OCI-LY1 (cell line): ENCODE results near the gene UBE2G2.

Source experiments
- H2AFZ ChIP-seq: fragments of 200-600 bp; sonication (generic), shearing (Covaris generic); 2 replicates; pipeline ENCODE4 v1.6.0; 2014; ENCODE audit warnings: antibody characterized with exemption, mild to moderate bottlenecking, low read length
- H3F3A ChIP-seq: fragments of 200-600 bp; sonication (generic), shearing (Covaris generic); 2 replicates; pipeline ENCODE4 v1.6.0; 2014; ENCODE audit warnings: mild to moderate bottlenecking, antibody characterized with exemption, low read length, moderate library complexity; ENCODE audit not compliant: insufficient read depth
- H3K27ac ChIP-seq: fragments of 200-600 bp; sonication (generic); 2 replicates; pipeline ENCODE4 v1.5.1; 2014; ENCODE audit warnings: low read length, mixed run types, mild to moderate bottlenecking, low read depth; ENCODE audit not compliant: poor library complexity, severe bottlenecking
- H3K27me3 ChIP-seq: fragments of 200-600 bp; sonication (generic); 2 replicates; pipeline ENCODE4 v1.6.0; 2014; ENCODE audit warnings: antibody characterized with exemption, mild to moderate bottlenecking, low read length, moderate library complexity; ENCODE audit not compliant: insufficient read depth
- H3K36me3 ChIP-seq: fragments of 200-600 bp; sonication (generic); 2 replicates; pipeline ENCODE4 v1.6.1; 2014; ENCODE audit warnings: mild to moderate bottlenecking, antibody characterized with exemption, low read length, moderate library complexity, mixed read lengths; ENCODE audit not compliant: insufficient read depth
- H3K4me1 ChIP-seq: fragments of 200-600 bp; sonication (generic); 2 replicates; pipeline ENCODE4 v1.5.1; 2014; ENCODE audit warnings: mild to moderate bottlenecking, low read length, moderate library complexity; ENCODE audit not compliant: insufficient read depth, severe bottlenecking
- H3K4me2 ChIP-seq: fragments of 200-600 bp; sonication (generic), shearing (Covaris generic); 2 replicates; pipeline ENCODE4 v1.6.1; 2014; ENCODE audit warnings: low read length
- H3K4me3 ChIP-seq: fragments of 200-600 bp; sonication (generic); 2 replicates; pipeline ENCODE4 v1.5.1; 2014; ENCODE audit warnings: low read length, low read depth, mild to moderate bottlenecking, mixed read lengths; ENCODE audit not compliant: poor library complexity, severe bottlenecking
- H3K79me2 ChIP-seq: fragments of 200-600 bp; shearing (Covaris generic); 2 replicates; pipeline ENCODE4 v1.6.1; 2016; ENCODE audit warnings: mixed run types, low read length, mixed read lengths; ENCODE audit not compliant: insufficient read depth
- H3K9ac ChIP-seq: fragments of 200-600 bp; sonication (generic), shearing (Covaris generic); 2 replicates; pipeline ENCODE4 v1.6.1; 2014; ENCODE audit warnings: mild to moderate bottlenecking, low read length, mixed read lengths
- H3K9me2 ChIP-seq: fragments of 200-600 bp; sonication (generic), shearing (Covaris generic); 2 replicates; pipeline ENCODE4 v1.6.1; 2014; ENCODE audit warnings: low read depth, mild to moderate bottlenecking, low read length, mixed read lengths
- H3K9me3 ChIP-seq: fragments of 200-600 bp; shearing (Covaris generic); 2 replicates; pipeline ENCODE4 v1.6.1; 2014; ENCODE audit warnings: low read length, mixed read lengths
- H4K20me1 ChIP-seq: fragments of 200-600 bp; sonication (generic), shearing (Covaris generic); 2 replicates; pipeline ENCODE4 v1.6.0; 2016; ENCODE audit warnings: mild to moderate bottlenecking, low read length; ENCODE audit not compliant: insufficient read depth
- EZH2 ChIP-seq: fragments of 200-600 bp; sonication (generic), shearing (Covaris generic); IDR thresholded peaks from 2 replicates; pipeline ENCODE4 v1.8.0; 2017; ENCODE audit warnings: borderline replicate concordance, mixed run types, mild to moderate bottlenecking, antibody characterized with exemption, low read length, moderate library complexity, mixed read lengths
- TF ChIP-seq, protein P1 (sequence below): fragments of 200-600 bp; sonication (generic), shearing (Covaris generic); IDR thresholded peaks from 2 replicates; pipeline ENCODE4 v1.5.1; 2017; ENCODE audit warnings: mild to moderate bottlenecking, antibody characterized with exemption, low read length, moderate library complexity, mixed read lengths

UBE2G2 gene

GRCh38 chr21:44838951-44839350 is 37.3 kb upstream of the UBE2G2 start:
- H3K9me2 ChIP-seq, result no peaks in the 10 kb centered on the region
- no peak overlapping the region for H3K4me3 ChIP-seq
- no peak overlapping the region for H3K9ac ChIP-seq
- no peaks in the 10 kb centered on the region for H4K20me1 ChIP-seq
- H3K27ac ChIP-seq, result no peak overlapping the region
- 0 out of 2 replicates have a peak, but pooled peaks cover 4% of the 10 kb centered on the region for H3K27me3 ChIP-seq
- H3K4me1 ChIP-seq, result no peaks in the 10 kb centered on the region
- H3K9me3 ChIP-seq, result no peaks in the 10 kb centered on the region
- no peak overlapping the region for H2AFZ ChIP-seq
- no peaks in the 10 kb centered on the region for H3K36me3 ChIP-seq
- no peaks in the 10 kb centered on the region for H3K79me2 ChIP-seq
- no peak overlapping the region for H3K4me2 ChIP-seq
- TF ChIP-seq, protein P1, sequence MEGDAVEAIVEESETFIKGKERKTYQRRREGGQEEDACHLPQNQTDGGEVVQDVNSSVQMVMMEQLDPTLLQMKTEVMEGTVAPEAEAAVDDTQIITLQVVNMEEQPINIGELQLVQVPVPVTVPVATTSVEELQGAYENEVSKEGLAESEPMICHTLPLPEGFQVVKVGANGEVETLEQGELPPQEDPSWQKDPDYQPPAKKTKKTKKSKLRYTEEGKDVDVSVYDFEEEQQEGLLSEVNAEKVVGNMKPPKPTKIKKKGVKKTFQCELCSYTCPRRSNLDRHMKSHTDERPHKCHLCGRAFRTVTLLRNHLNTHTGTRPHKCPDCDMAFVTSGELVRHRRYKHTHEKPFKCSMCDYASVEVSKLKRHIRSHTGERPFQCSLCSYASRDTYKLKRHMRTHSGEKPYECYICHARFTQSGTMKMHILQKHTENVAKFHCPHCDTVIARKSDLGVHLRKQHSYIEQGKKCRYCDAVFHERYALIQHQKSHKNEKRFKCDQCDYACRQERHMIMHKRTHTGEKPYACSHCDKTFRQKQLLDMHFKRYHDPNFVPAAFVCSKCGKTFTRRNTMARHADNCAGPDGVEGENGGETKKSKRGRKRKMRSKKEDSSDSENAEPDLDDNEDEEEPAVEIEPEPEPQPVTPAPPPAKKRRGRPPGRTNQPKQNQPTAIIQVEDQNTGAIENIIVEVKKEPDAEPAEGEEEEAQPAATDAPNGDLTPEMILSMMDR, result no peak
- TF ChIP-seq EZH2, result no peak
- H3F3A ChIP-seq, result no peaks in the 10 kb centered on the region

- TF ChIP-seq, protein P1, result no peak
- no peak for TF ChIP-seq EZH2
- no peaks in the 10 kb centered on the region for H3K79me2 ChIP-seq
- no peaks in the 10 kb centered on the region for H3K36me3 ChIP-seq
- no peak overlapping the region for H3K4me3 ChIP-seq
- 0 out of 2 replicates have a peak, but pooled peaks cover 4% of the 10 kb centered on the region for H3K27me3 ChIP-seq
- H4K20me1 ChIP-seq, result no peaks in the 10 kb centered on the region
- no peak overlapping the region for H3K9ac ChIP-seq
- H3K27ac ChIP-seq, result no peak overlapping the region
- no peaks in the 10 kb centered on the region for H3F3A ChIP-seq
- no peaks in the 10 kb centered on the region for H3K9me2 ChIP-seq
- no peaks in the 10 kb centered on the region for H3K4me1 ChIP-seq
- H3K4me2 ChIP-seq, result no peak overlapping the region
- no peaks in the 10 kb centered on the region for H3K9me3 ChIP-seq
- no peak overlapping the region for H2AFZ ChIP-seq
Measured at GRCh38 chr21:44838039-44838895, 36.6 kb upstream of the UBE2G2 start.

DNA sequence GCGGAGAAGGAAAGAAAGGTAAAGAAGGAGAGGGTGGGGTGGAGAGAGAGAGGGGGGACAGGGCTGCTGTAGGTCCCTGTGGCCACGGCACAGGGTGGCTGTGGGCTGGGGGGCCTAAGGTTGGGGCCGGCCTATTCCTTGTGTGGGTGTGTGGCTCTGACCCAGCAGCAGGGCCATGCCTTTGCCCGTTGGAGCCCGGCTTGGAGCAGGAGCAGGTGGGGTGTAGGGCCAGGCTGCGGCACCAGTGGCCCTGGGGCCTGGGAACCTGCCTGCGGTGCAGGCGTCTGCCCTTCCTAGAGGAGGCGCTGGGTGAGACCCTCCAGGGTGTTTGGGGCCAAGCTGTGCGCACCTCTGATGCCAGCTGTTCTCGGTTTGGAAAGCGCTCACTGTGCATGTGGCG is 35.9 kb upstream of the UBE2G2 start:
- H4K20me1 ChIP-seq, result no peaks in the 10 kb centered on the region
- H3F3A ChIP-seq, result no peaks in the 10 kb centered on the region
- H3K27me3 ChIP-seq, result 0 out of 2 replicates have a peak, but pooled peaks cover 4% of the 10 kb centered on the region
- no peaks in the 10 kb centered on the region for H3K36me3 ChIP-seq
- H3K4me2 ChIP-seq, result no peak overlapping the region
- no peak for TF ChIP-seq EZH2
- TF ChIP-seq, protein P1, result no peak
- no peaks in the 10 kb centered on the region for H3K9me2 ChIP-seq
- H3K27ac ChIP-seq, result no peak overlapping the region
- no peaks in the 10 kb centered on the region for H3K79me2 ChIP-seq
- H3K9ac ChIP-seq, result no peak overlapping the region
- H3K4me1 ChIP-seq, result no peaks in the 10 kb centered on the region
- H3K9me3 ChIP-seq, result no peaks in the 10 kb centered on the region
- H2AFZ ChIP-seq, result no peak overlapping the region
- no peak overlapping the region for H3K4me3 ChIP-seq
